SH-SY5Y (cell line): ENCODE data around the gene SEC61A2.

Experiments used
- GATA2 ChIP-seq: IDR thresholded peaks from 2 replicates; pipeline ENCODE4 v1.6.1; 2011; ENCODE audit warnings: mild to moderate bottlenecking, low read depth, low read length
- GATA3 ChIP-seq: IDR thresholded peaks from 2 replicates; pipeline ENCODE4 v1.6.1; 2011; ENCODE audit warnings: low read depth, mild to moderate bottlenecking, low read length, moderate library complexity

DNA sequence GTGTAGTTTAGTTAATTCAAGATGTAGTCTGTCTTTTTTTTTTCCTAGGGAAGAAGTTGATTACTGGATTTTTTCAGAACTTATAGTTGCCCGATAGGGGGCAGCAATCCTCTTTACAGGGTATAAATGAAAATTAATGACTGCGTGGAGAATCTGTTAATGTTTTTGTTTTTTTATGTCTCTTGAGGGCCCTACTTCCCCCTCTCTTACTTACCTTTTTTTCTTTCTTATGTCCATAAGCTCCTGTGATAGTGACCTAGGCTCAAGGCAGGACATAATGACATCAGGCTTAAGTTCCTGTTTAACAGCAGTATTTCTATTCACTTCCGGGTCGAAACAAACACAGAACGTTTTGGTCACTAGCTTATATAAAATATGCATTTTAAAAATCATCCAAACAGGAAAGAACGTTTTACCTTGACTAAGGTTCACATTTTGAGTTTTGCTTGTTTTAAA, 85.3 kb downstream of the SEC61A2 start:
- TF ChIP-seq GATA2 (no peak), GATA3 (no peak)
